ENCODE data around the gene ZNF236. TPM values are rescaled to one million over a fixed set of nuclear protein-coding genes. Genes with fewer than 3 reads are reported as not detected.
A peak's percentile ranks its signal among the peaks of the same experiment; 100 is the strongest.

The ZNF236 gene
- total and polyA plus RNA-seq, 11 donors = 1.9 to 17.0 (median 10.4) TPM

DNA sequence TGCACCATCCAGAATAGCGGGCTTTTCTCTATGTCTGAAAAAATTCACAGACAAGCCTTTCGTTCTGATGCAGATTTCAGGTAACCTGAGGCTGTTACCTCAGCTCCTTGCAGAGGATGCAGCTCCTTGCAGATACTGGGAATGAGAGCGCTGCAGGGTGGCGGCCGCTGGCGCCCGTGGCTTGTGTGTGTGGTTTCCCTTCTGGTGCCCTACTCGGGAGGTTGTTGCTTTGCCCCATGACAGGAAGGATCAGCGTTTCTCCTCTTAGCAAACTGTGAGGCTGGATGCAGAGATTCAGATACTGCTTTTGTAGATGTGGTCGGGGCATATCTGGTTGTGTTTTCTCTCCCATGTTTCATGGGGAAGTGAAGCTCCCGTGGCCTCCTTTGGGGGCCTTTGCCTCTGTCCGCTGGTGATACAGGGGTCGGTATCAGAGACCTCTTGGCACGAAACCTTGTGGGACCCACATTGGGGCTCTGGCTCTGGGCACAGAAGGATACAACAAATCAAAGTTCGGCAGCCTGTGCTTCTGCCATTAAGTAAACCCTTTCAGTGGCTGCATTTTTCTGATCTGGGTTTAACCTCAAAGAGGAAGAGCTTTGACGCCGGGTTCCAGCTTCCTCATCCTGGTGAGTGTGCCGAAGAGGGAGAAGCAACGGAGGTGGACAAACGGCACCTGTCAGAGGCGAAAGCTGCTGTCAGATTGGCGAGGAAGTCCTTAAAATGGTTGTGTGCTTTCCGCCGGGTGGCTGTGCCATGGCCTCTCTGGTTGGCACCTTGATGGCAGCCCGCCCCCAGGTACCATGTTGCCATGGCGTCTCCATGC lies 182.4 kb downstream of the ZNF236 start:
- peak overlapping the region in 4 of 12 donors; percentile 20 to 90 (median 51) for H3K27ac ChIP-seq
- H3K27me3 ChIP-seq = no peaks in the 10 kb centered on the region
- H3K4me3 ChIP-seq = peak overlapping the region in 1 of 12 donors; percentile 41
- no peak for TF ChIP-seq POLR2A (IDR thresholded peaks at IDR 0.05)
- TF ChIP-seq, protein P1, sequence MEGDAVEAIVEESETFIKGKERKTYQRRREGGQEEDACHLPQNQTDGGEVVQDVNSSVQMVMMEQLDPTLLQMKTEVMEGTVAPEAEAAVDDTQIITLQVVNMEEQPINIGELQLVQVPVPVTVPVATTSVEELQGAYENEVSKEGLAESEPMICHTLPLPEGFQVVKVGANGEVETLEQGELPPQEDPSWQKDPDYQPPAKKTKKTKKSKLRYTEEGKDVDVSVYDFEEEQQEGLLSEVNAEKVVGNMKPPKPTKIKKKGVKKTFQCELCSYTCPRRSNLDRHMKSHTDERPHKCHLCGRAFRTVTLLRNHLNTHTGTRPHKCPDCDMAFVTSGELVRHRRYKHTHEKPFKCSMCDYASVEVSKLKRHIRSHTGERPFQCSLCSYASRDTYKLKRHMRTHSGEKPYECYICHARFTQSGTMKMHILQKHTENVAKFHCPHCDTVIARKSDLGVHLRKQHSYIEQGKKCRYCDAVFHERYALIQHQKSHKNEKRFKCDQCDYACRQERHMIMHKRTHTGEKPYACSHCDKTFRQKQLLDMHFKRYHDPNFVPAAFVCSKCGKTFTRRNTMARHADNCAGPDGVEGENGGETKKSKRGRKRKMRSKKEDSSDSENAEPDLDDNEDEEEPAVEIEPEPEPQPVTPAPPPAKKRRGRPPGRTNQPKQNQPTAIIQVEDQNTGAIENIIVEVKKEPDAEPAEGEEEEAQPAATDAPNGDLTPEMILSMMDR (IDR thresholded peaks at IDR 0.05) = no peak
- intact Hi-C loops (cut with DNase I) = loop anchor here in 9 of 10 donors (5.0 to 10.0 kb wide), 7 partner anchors 53 to 650 kb away; partner anchors contain the start of gene MBP (in 3 of the 9)
- DNase-seq = peak in 1 of 5 donors; percentile 55
- no peak for ATAC-seq
- peaks cover 0 to 50% (median 5%) of the 10 kb centered on the region in 12 donors for H3K4me1 ChIP-seq
- 72 to 85% (median 81%) methylated on average over 26 of the region's 26 CpGs for WGBS, 4 donors
- no peaks in the 10 kb centered on the region for H3K9me3 ChIP-seq
- H3K36me3 ChIP-seq = no peaks in the 10 kb centered on the region

DNA sequence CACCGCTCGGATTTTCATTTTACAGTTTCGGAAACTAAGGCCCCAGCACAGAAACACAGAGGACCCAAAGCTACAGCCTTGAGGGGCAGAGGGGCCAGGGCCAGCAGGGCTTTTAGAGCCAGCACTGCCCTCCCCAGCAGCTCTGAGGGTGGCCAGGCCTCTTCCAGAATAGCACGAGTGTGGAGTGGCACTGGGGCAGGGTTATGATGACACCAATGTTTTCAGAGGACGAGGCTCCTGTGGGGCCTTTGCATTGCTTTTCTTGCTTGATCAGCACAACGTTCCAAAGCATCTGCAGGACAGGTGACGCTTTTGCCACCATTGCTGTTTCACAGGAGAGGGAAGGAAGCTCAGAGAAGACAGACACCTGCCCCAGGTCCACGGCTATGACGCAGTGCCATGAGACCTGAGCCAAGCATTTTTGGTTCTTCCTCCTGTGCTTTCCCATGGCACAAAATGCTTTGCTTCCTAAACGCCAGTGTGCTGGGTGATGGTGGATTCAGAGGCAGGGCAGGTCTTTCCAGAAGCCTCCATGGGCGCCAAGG lies 183.4 kb downstream of the ZNF236 start:
- TF ChIP-seq POLR2A (IDR thresholded peaks at IDR 0.05) = no peak
- TF ChIP-seq, protein P1 (IDR thresholded peaks at IDR 0.05) = no peak
- Histone ChIP-seq H3K36me3 (peaks cover 0 to 1% (median 0%) of the 10 kb centered on the region in 9 donors), H3K4me1 (peaks cover 0 to 44% (median 3%) of the 10 kb centered on the region in 12 donors), H3K4me3 (no peak overlapping the region), H3K27ac (peak overlapping the region in 4 of 12 donors; percentile 10 to 90 (median 26)), H3K9me3 (no peaks in the 10 kb centered on the region), H3K27me3 (no peaks in the 10 kb centered on the region)
- ATAC-seq = no peak
- DNase-seq = no peak
- intact Hi-C loops (cut with DNase I) = loop anchor here in 3 of 10 donors (2.0 to 10.0 kb wide), 3 partner anchors 51 to 649 kb away; partner anchors contain the start of gene MBP (in 2 of the 3)
- WGBS, 4 donors = 71 to 87% (median 82%) methylated on average over 9 to 11 of the region's 11 CpGs

DNA sequence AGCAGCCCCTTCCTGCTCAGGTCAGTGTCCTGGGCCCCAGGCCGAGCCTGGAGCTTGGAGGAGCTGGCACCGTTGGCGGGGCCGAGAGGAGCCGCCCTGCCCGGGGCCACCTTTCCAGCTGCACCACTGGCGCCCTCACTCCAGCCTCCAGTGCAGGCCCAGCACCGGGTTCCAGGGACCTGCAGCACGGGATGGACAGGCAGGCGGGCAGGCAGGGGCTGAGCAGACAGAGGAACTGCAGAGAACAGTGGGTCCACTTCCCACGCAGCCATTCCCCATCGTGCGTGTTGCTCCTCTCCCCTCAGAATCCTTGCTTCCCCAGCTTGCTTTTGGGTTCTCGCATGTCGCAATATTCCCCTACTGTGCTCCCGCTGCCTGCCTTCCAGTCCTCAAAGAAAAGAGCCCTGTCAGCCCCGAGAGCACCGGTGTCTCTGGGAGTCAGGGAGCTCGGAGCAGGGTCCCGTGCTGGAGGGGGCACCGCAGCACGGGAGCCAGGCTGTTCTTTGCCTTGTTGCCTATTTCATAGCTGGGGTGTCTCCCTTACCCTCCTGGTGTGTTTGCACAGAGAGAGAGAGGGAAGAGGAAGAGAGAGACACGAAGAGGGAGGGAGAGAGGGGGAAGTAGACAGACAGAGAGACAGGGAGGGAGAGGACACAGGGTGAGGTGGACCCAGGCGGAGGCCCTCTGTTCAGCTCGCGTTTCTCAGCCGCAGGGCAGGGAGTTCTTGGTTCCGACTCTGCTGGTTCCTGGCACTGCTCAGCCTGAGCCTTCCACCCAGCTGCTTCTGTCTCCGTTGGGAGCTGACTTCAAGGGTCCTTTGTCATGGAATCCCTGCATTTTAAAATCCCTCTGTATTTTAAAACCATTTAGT lies 184.2 kb downstream of the ZNF236 start:
- Histone ChIP-seq H3K27me3 (no peaks in the 10 kb centered on the region), H3K4me1 (peaks cover 0 to 41% (median 2%) of the 10 kb centered on the region in 12 donors), H3K4me3 (no peak overlapping the region), H3K9me3 (no peaks in the 10 kb centered on the region), H3K27ac (peak overlapping the region in 4 of 12 donors; percentile 10 to 90 (median 26)), H3K36me3 (peaks cover 0 to 8% (median 0%) of the 10 kb centered on the region in 9 donors)
- WGBS, 4 donors = 77 to 79% (median 78%) methylated on average over 29 of the region's 29 CpGs
- TF ChIP-seq, protein P1 (IDR thresholded peaks at IDR 0.05) = no peak
- no peak for TF ChIP-seq POLR2A (IDR thresholded peaks at IDR 0.05)
- intact Hi-C loops (cut with DNase I) = loop anchor here in 3 of 10 donors (2.0 to 10.0 kb wide), 3 partner anchors 50 to 648 kb away; partner anchors contain the start of gene MBP (in 2 of the 3)
- DNase-seq (no peak), ATAC-seq (peak; percentile 39 to 70 (median 52))
